GM18519 (cell line): ENCODE results near the gene GLRA1.
"Not testable (repeated sequence)": the region's sequence is repeated elsewhere in the genome, so short reads cannot be mapped to it uniquely, and the experiment has no call there.

Experiments used
- ATAC-seq: cut with Tn5 transposase; IDR thresholded peaks from one replicate; pipeline ENCODE4 v1.9.1; 2021; ENCODE audit warnings: mild to moderate bottlenecking, moderate library complexity; ENCODE audit not compliant: unreplicated experiment, low FRiP score

Gene GLRA1

GRCh38 chr5:151822141-151822540, 102.5 kb downstream of the GLRA1 start:
- no peak for ATAC-seq

DNA sequence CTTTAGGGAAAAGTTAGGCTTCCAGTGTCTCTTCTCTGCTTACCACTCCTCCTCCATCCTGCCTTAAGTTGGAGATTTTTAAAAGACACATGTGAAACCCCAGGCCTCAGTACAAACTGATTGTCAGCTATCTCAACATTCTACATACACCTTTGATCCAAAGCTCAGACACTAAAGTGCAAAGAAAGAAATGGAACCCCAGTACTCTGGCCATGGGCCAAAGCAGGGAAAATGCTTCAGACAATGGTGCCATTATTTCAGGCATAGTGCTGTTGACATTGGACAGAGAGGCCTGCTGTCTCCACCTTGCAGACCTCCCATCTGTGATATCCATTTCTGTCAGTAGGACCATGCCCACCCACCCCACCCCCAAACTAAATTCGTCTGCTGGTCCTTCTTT, 103.7 kb downstream of the GLRA1 start:
- no peak for ATAC-seq

DNA sequence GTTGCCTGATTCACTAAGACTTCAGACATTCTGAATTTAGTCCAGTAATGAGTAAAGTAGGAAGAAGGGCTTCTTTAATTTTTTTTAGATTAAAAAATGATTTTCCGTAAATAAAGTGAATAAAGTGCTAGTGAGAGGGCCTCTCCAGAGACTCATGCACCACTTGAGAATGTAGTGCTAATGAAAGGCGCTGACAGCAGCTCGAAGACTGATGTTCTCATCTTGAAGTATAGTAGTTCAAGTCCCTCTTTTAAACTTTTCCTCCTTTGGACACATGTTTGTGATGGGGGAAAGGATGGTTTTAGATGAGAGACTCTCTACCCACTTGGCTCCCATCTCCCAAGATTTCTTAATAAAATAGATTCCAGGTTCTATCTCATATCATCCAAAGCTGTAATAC, 104.4 kb downstream of the GLRA1 start:
- ATAC-seq = no peak

- ATAC-seq = no peak
These were observed 104.8 kb downstream of the GLRA1 start for GRCh38 chr5:151819830-151820229.

DNA sequence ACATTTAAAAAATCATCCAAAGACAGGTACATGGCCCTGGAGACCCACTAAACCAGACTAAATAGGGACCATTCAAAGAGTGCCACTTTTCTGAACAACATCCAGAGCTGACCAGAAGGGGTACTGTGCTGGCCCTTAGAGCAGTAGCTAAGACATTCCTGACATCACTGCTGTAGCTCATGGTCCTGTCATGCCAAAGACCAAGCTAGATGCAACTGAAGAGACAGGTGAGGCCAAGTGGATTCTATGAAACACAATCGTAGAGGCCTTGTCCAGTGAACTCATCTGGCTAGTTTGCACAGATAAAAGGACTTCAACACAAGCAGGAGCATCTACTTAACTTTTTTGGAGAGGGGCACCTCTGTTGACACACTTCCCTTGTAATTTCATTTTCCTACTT, 109.6 kb downstream of the GLRA1 start:
- no peak for ATAC-seq

DNA sequence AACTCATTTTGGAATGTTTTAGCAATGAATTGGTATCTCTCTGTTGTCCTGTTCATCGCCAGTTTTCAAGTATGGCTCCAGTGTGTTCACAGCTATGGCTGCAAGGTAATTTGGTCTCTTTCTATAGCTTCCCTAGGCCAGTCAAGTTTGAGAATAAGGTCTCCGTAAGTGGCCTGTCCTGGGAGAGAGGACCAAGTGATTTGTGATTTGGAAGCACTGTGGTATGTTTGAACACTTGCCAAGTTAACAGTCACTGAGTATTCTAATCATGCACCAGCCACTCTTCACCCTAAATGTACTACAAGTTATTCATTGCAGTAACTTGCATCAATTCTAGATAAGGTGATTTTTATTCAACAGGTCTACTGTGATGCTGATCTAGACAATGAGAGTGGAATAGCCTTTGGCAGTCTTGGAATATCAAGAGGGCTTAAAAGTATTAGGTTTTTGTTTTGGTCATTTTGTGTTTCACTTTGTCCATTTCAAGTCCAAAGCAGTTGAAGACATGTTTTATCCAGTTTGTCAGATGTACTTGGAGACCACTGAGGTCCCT, 111.8 kb downstream of the GLRA1 start:
- no peak for ATAC-seq

- no peak for ATAC-seq
These were observed 112.9 kb downstream of the GLRA1 start for GRCh38 chr5:151811593-151812321.

GRCh38 chr5:151810897-151811296, 113.8 kb downstream of the GLRA1 start:
- no peak for ATAC-seq

DNA sequence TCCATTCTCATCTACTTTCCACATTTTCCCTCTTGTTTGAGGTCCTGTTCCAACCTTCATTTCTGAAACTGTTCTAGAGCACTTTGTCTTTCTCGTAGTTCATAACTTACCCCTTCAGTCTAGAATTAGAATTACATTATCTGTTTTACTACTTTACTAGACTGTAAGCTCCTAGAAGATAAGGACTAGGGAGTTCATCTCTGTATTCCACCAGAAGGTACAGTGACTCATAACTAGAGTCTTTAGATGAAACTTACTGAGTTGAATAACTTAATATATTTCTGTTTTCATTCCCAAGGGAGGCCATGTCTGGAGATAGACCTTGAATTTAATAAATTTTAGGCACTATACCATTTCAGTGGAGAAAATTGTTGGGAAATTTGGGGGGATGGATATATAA, 114.2 kb downstream of the GLRA1 start:
- no peak for ATAC-seq

- no peak for ATAC-seq
These were observed 116.0 kb downstream of the GLRA1 start for GRCh38 chr5:151808451-151809169.

- no peak for ATAC-seq
These were observed 119.0 kb downstream of the GLRA1 start for GRCh38 chr5:151805414-151806223.

- no peak for ATAC-seq
These were observed 124.1 kb downstream of the GLRA1 start for GRCh38 chr5:151800532-151800931.

DNA sequence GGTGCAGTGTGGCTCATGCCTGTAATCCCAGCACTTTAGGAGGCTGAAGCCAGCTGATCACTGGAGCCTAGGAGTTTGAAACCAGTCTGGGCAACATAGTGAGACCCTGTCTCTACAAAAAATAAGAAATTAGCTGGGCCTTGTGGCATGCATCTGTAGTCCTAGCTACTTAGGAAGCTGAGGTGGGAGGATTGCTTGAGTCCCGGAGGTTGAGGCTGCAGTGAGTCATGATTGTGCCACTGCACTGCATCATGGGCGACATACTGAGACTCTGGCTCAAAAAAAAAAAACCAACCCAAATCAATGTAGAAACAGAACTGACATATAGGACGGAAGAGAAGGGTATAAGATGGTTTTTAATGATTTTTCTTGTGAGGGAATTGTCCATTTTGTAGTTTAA, 125.2 kb downstream of the GLRA1 start:
- ATAC-seq = no peak

DNA sequence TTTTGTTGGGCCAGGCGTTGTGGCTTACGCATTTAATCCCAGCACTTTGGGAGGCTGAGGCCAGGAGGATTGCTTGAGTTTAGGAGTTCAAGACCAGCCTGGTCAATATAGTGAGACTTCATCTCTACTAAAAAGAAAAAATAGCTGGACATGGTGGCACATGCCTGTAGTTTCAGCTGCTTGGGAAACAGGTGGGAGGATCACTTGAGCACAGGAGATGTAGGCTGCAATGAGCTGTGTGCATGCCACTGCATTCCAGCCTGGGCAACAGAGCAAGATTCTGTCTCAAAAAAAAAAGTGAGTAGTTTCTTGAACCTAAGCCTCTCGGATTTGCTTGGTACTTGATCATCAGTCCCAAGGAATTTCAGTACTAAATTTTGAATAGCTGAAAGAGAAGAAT, 126.0 kb downstream of the GLRA1 start:
- no peak for ATAC-seq

- ATAC-seq = no peak
These were observed 129.2 kb downstream of the GLRA1 start for GRCh38 chr5:151795426-151795825.

DNA sequence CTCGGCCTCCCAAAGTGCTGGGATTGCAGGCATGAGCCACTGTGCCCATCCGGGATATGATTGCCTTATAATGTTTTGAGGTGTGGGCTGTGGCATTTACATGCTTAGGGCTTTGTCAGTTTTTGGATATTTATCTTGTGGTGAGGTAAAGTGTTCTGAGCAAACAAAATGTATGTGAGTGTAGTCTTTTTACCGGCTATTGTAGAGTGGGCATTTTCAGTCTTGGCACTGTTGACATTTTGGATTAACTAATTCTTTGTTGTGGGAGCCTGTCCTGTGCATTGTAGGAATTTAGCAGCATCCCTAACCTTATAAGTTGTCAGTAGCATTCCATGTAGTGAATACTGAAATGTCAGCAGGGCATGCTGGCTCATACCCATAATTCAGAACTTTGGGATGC, 131.3 kb downstream of the GLRA1 start:
- no peak for ATAC-seq

- ATAC-seq = no peak
These were observed 136.8 kb downstream of the GLRA1 start for GRCh38 chr5:151787817-151788216.

GRCh38 chr5:151786468-151786867, 138.2 kb downstream of the GLRA1 start:
- no peak for ATAC-seq

DNA sequence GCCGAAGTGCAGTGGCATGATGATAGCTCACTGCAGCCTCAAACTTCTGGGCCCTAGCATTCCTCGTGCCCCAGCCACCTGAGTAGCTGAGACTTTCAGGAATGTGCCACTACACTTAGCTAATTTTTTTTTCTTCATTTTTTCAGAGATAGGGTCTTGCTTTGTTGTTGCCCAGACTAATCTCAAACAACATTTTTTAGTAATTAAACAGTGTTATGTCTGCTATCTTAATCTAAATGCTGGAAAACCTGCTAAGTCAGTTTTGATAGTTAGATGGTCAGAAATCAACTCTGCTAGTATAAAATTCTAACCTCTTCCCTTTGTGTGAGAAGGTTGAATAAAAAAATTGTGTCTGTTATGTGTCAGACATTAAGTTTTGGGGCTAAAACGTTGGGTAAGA, 140.5 kb downstream of the GLRA1 start:
- ATAC-seq = no peak

DNA sequence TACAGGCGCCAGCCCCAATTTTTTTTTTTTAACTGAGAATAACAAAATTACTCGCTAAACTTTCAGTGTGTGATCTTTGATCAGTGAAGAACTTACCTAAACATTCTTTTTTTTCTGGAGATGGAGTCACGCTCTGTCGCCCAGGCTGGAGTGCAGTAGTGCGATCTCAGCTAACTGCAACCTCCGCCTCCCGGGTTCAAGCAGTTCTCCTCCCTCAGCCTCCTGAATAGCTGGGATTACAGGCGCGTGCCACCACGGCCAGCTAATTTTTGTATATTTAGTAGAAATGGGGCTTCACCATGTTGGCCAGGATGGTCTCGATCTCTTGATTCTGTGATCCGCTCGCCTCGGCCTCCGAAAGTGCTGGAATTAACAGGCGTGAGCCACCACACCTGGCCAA, 141.0 kb downstream of the GLRA1 start:
- ATAC-seq = not testable (repeated sequence)

- ATAC-seq = no peak
These were observed 143.4 kb downstream of the GLRA1 start for GRCh38 chr5:151781201-151781600.
